Mesenchymal stem cell (in vitro differentiated cells and primary cell): ENCODE measurements around the gene ATP4A.
A peak's percentile ranks its signal among the peaks of the same experiment; 100 is the strongest.

Source experiments
- DNase-seq: peaks from one replicate; pipeline ENCODE4 v3.0.0-alpha.2; 2013
- H2AFZ ChIP-seq: one replicate; pipeline ENCODE4 v1.6.1; 2013; ENCODE audit warnings: low read depth, mild to moderate bottlenecking, control low read depth, inconsistent platforms, low read length, moderate library complexity
- H2AK5ac ChIP-seq: 2 replicates; pipeline ENCODE4 v1.6.1; 2013; ENCODE audit warnings: low read length, moderate library complexity, mild to moderate bottlenecking, inconsistent platforms; ENCODE audit not compliant: severe bottlenecking
- H2BK120ac ChIP-seq: one replicate; pipeline ENCODE4 v1.6.1; 2013; ENCODE audit warnings: low read depth, mild to moderate bottlenecking, inconsistent platforms, low read length, moderate library complexity
- H2BK12ac ChIP-seq, 2 experiments: one replicate each; pipeline ENCODE4 v1.6.1; 2013; ENCODE audit warnings: inconsistent platforms in 2 of 2, low read length in 2 of 2, mild to moderate bottlenecking in 2 of 2, moderate library complexity in 2 of 2, control low read depth in 1 of 2
- H2BK15ac ChIP-seq: one replicate; pipeline ENCODE4 v1.6.1; 2013; ENCODE audit warnings: mild to moderate bottlenecking, low read depth, inconsistent platforms; ENCODE audit not compliant: poor library complexity, severe bottlenecking
- H2BK5ac ChIP-seq: 2 replicates; pipeline ENCODE4 v1.6.1; 2013; ENCODE audit warnings: low read depth, mild to moderate bottlenecking, low read length, control low read depth, inconsistent platforms; ENCODE audit not compliant: poor library complexity, severe bottlenecking
- H3K14ac ChIP-seq, 2 experiments: one replicate each; pipeline ENCODE4 v1.6.1; 2013; ENCODE audit warnings: inconsistent platforms in 2 of 2, low read length in 2 of 2, control low read depth in 1 of 2, mild to moderate bottlenecking in 1 of 2, moderate library complexity in 1 of 2
- H3K18ac ChIP-seq, 2 experiments: one replicate each; pipeline ENCODE4 v1.6.1; 2013; ENCODE audit warnings: inconsistent platforms in 2 of 2, low read length in 2 of 2, control low read depth in 1 of 2, low read depth in 1 of 2, mild to moderate bottlenecking in 1 of 2
- H3K23ac ChIP-seq, 2 experiments: one replicate each; pipeline ENCODE4 v1.6.1; 2013; ENCODE audit warnings: inconsistent platforms in 2 of 2, low read length in 2 of 2, mild to moderate bottlenecking in 2 of 2, moderate library complexity in 2 of 2, control low read depth in 1 of 2
- H3K27ac ChIP-seq: 2 replicates; pipeline ENCODE4 v1.5.1; 2013; ENCODE audit warnings: mild to moderate bottlenecking, moderate library complexity, low read length, control low read depth, inconsistent platforms; ENCODE audit not compliant: poor library complexity, severe bottlenecking
- H3K27me3 ChIP-seq, 2 experiments: 2 replicates each; pipeline versions ENCODE4 v1.6.1 to v1.7.0; 2013; ENCODE audit warnings: low read length in 2 of 2, mild to moderate bottlenecking in 2 of 2, moderate library complexity in 2 of 2, control low read depth in 1 of 2, inconsistent platforms in 1 of 2; ENCODE audit not compliant: control insufficient read depth in 1 of 2, insufficient read depth in 1 of 2
- H3K36me3 ChIP-seq, 2 experiments: 2 replicates each; pipeline versions ENCODE4 v1.6.1 to v1.7.0; 2013; ENCODE audit warnings: low read length in 2 of 2, control low read depth in 1 of 2, inconsistent platforms in 1 of 2, low read depth in 1 of 2, mild to moderate bottlenecking in 1 of 2; ENCODE audit not compliant: insufficient read depth in 2 of 2, control insufficient read depth in 1 of 2
- H3K4ac ChIP-seq, 2 experiments: one replicate each; pipeline ENCODE4 v1.6.1; 2013; ENCODE audit warnings: inconsistent platforms in 2 of 2, low read length in 2 of 2, mild to moderate bottlenecking in 2 of 2, moderate library complexity in 2 of 2, control low read depth in 1 of 2, low read depth in 1 of 2
- H3K4me1 ChIP-seq: 2 replicates; pipeline ENCODE4 v1.6.1; 2013; ENCODE audit warnings: low read depth, low read length, control low read depth; ENCODE audit not compliant: control insufficient read depth, insufficient read depth
- H3K4me2 ChIP-seq: 2 replicates; pipeline ENCODE4 v1.6.1; 2013; ENCODE audit warnings: low read length, mild to moderate bottlenecking, inconsistent platforms; ENCODE audit not compliant: poor library complexity, severe bottlenecking
- H3K4me3 ChIP-seq, 2 experiments: 2 replicates each; pipeline versions ENCODE4 v1.5.1 to v1.7.0; 2013; ENCODE audit warnings: low read length in 2 of 2, mild to moderate bottlenecking in 2 of 2, control low read depth in 1 of 2, low read depth in 1 of 2; ENCODE audit not compliant: insufficient read depth in 1 of 2
- H3K79me1 ChIP-seq: replicated peaks from 2 replicates; pipeline ENCODE4 v1.6.1; 2013; ENCODE audit warnings: mild to moderate bottlenecking, control low read depth, low read length, inconsistent platforms; ENCODE audit not compliant: poor library complexity, severe bottlenecking
- H3K9ac ChIP-seq: 2 replicates; pipeline ENCODE4 v1.7.0; 2013; ENCODE audit warnings: mild to moderate bottlenecking, low read length, moderate library complexity
- H3K9me3 ChIP-seq: 2 replicates; pipeline ENCODE4 v1.7.0; 2013; ENCODE audit warnings: mild to moderate bottlenecking, low read length; ENCODE audit not compliant: control insufficient read depth
- H4K8ac ChIP-seq: one replicate; pipeline ENCODE4 v1.6.1; 2013; ENCODE audit warnings: inconsistent platforms, mild to moderate bottlenecking, low read length, moderate library complexity
- H4K91ac ChIP-seq: one replicate; pipeline ENCODE4 v1.6.1; 2013; ENCODE audit warnings: mild to moderate bottlenecking, low read length, inconsistent platforms
- WGBS: methylation state at CpG from one replicate; pipeline ENCODE4 v1.1.7; 2013; ENCODE audit warnings: mixed read lengths; 5-methylcytosine and 5-hydroxymethylcytosine counted together

The ATP4A gene

GRCh38 chr19:35562336-35562735, 1.1 kb downstream of the ATP4A start:
- Histone ChIP-seq H3K4me3 (peak overlapping the region in 1 of 2 experiments; percentile 33), H3K14ac (peak overlapping the region in 1 of 2 experiments; percentile 56), H3K79me1 (no peaks in the 10 kb centered on the region), H2AK5ac (no peak overlapping the region), H3K4me1 (peaks cover 11% of the 10 kb centered on the region), H2BK15ac (no peak overlapping the region), H4K8ac (no peak overlapping the region), H4K91ac (no peak overlapping the region), H3K4ac (no peak overlapping the region), H3K27ac (no peak overlapping the region), H3K9me3 (no peaks in the 10 kb centered on the region), H3K27me3 (peaks cover 24 to 76% of the 10 kb centered on the region in 2 experiments), H3K4me2 (no peak overlapping the region), H3K36me3 (no peaks in the 10 kb centered on the region), H3K9ac (no peak overlapping the region), H3K23ac (no peak overlapping the region), H2BK12ac (no peak overlapping the region), H2AFZ (no peak overlapping the region), H2BK5ac (no peak overlapping the region), H3K18ac (no peak overlapping the region), H2BK120ac (no peak overlapping the region)
- DNase-seq, result no peak
- WGBS, result 64% methylated on average over 17 of the region's 17 CpGs

- H2BK120ac ChIP-seq, result no peak overlapping the region
- no peaks in the 10 kb centered on the region for H3K9me3 ChIP-seq
- H2BK5ac ChIP-seq, result no peak overlapping the region
- H3K9ac ChIP-seq, result no peak overlapping the region
- no peak overlapping the region for H3K23ac ChIP-seq
- no peak overlapping the region for H3K4me2 ChIP-seq
- DNase-seq, result no peak
- H3K27me3 ChIP-seq, result peaks cover 25 to 80% of the 10 kb centered on the region in 2 experiments
- H3K79me1 ChIP-seq, result no peaks in the 10 kb centered on the region
- H3K18ac ChIP-seq, result no peak overlapping the region
- no peaks in the 10 kb centered on the region for H3K36me3 ChIP-seq
- H2BK12ac ChIP-seq, result no peak overlapping the region
- no peak overlapping the region for H4K91ac ChIP-seq
- no peak overlapping the region for H3K27ac ChIP-seq
- H2BK15ac ChIP-seq, result no peak overlapping the region
- no peak overlapping the region for H2AFZ ChIP-seq
- H4K8ac ChIP-seq, result no peak overlapping the region
- WGBS, result 77% methylated on average over 6 of the region's 6 CpGs
- no peak overlapping the region for H2AK5ac ChIP-seq
- no peak overlapping the region for H3K4ac ChIP-seq
- peaks cover 12% of the 10 kb centered on the region for H3K4me1 ChIP-seq
- H3K4me3 ChIP-seq, result no peak overlapping the region
- H3K14ac ChIP-seq, result no peak overlapping the region
These were observed 2.0 kb downstream of the ATP4A start for GRCh38 chr19:35561436-35561835.

- no peak overlapping the region for H2BK12ac ChIP-seq
- no peak overlapping the region for H3K4ac ChIP-seq
- no peak for DNase-seq
- no peaks in the 10 kb centered on the region for H3K36me3 ChIP-seq
- 68% methylated on average over 6 of the region's 6 CpGs for WGBS
- H3K27me3 ChIP-seq, result peaks cover 31 to 88% of the 10 kb centered on the region in 2 experiments
- H3K4me1 ChIP-seq, result peaks cover 12% of the 10 kb centered on the region
- H3K4me3 ChIP-seq, result no peak overlapping the region
- no peak overlapping the region for H3K14ac ChIP-seq
- no peak overlapping the region for H4K8ac ChIP-seq
- H3K23ac ChIP-seq, result no peak overlapping the region
- no peaks in the 10 kb centered on the region for H3K9me3 ChIP-seq
- no peak overlapping the region for H3K18ac ChIP-seq
- no peak overlapping the region for H4K91ac ChIP-seq
- no peak overlapping the region for H3K9ac ChIP-seq
- H3K27ac ChIP-seq, result no peak overlapping the region
- H2AK5ac ChIP-seq, result no peak overlapping the region
- H3K79me1 ChIP-seq, result no peaks in the 10 kb centered on the region
- H2AFZ ChIP-seq, result no peak overlapping the region
- H2BK15ac ChIP-seq, result no peak overlapping the region
- no peak overlapping the region for H2BK5ac ChIP-seq
- no peak overlapping the region for H2BK120ac ChIP-seq
- no peak overlapping the region for H3K4me2 ChIP-seq
These were observed 2.8 kb downstream of the ATP4A start for GRCh38 chr19:35560677-35561076.

GRCh38 chr19:35560271-35560670, 3.2 kb downstream of the ATP4A start:
- Histone ChIP-seq H3K27ac (no peak overlapping the region), H3K79me1 (no peaks in the 10 kb centered on the region), H2BK15ac (no peak overlapping the region), H2AFZ (no peak overlapping the region), H4K91ac (no peak overlapping the region), H3K14ac (no peak overlapping the region), H3K23ac (no peak overlapping the region), H3K4me1 (peaks cover 14% of the 10 kb centered on the region), H2BK5ac (no peak overlapping the region), H2BK12ac (no peak overlapping the region), H3K18ac (no peak overlapping the region), H2AK5ac (no peak overlapping the region), H3K4me2 (no peak overlapping the region), H2BK120ac (no peak overlapping the region), H3K4me3 (no peak overlapping the region), H4K8ac (no peak overlapping the region), H3K9ac (no peak overlapping the region), H3K9me3 (no peaks in the 10 kb centered on the region), H3K36me3 (no peaks in the 10 kb centered on the region), H3K4ac (no peak overlapping the region), H3K27me3 (peaks cover 31 to 89% of the 10 kb centered on the region in 2 experiments)
- no peak for DNase-seq
- WGBS, result 91% methylated on average over 17 of the region's 18 CpGs
